Keratinocyte (primary cell): Measurements from ENCODE around the gene ZNF423. TPM values are rescaled to one million over a fixed set of nuclear protein-coding genes. Genes with fewer than 3 reads are reported as not detected.

ENCODE experiments used
- DNase-seq: peaks from one replicate; pipeline ENCODE4 v3.0.0-alpha.2; 2011; ENCODE audit warnings: low read depth, missing footprints, low spot score
- FAIRE-seq: peaks from 2 replicates; lab custom pipeline; 2011; peaks lifted over from hg19 to GRCh38; lab: Jason Lieb, UNC
- H2AFZ ChIP-seq: 2 replicates; pipeline ENCODE4 v1.6.0; 2012; ENCODE audit warnings: low read length, control low read depth, inconsistent platforms; ENCODE audit not compliant: control insufficient read depth
- H3K27ac ChIP-seq: 2 replicates; pipeline ENCODE4 v1.5.1; 2011; ENCODE audit warnings: low read length; ENCODE audit not compliant: control insufficient read depth, insufficient read depth
- H3K27me3 ChIP-seq: 3 replicates; pipeline ENCODE4 v1.6.0; 2011; ENCODE audit warnings: low read length; ENCODE audit not compliant: control insufficient read depth, insufficient read depth; ENCODE audit errors: extremely low read depth
- H3K36me3 ChIP-seq, 2 experiments: 2 replicates in 1 of 2; 3 replicates in 1 of 2; pipeline ENCODE4 v1.5.1; 2011; ENCODE audit warnings: low read length in 2 of 2, mild to moderate bottlenecking in 1 of 2; ENCODE audit not compliant: control insufficient read depth in 2 of 2, insufficient read depth in 2 of 2; ENCODE audit errors: extremely low read depth in 1 of 2
- H3K4me1 ChIP-seq: 3 replicates; pipeline ENCODE4 v1.5.1; 2011; ENCODE audit warnings: low read length; ENCODE audit not compliant: control insufficient read depth, insufficient read depth; ENCODE audit errors: extremely low read depth
- H3K4me2 ChIP-seq: 3 replicates; pipeline ENCODE4 v1.6.0; 2011; ENCODE audit warnings: low read depth, low read length; ENCODE audit not compliant: control insufficient read depth, insufficient read depth; ENCODE audit errors: extremely low read depth
- H3K4me3 ChIP-seq, 3 experiments: fragments of 200-600 bp in 1 of 3; sonication (generic) in 1 of 3; 2 replicates in 2 of 3; 3 replicates in 1 of 3; pipeline ENCODE4 v1.5.1; 2011 to 2016; ENCODE audit warnings: low read length in 3 of 3, mild to moderate bottlenecking in 3 of 3, control low read depth in 2 of 3, inconsistent platforms in 1 of 3, low read depth in 1 of 3, mixed read lengths in 1 of 3, mixed run types in 1 of 3, moderate library complexity in 1 of 3; ENCODE audit not compliant: control insufficient read depth in 2 of 3, insufficient read depth in 2 of 3; ENCODE audit errors: extremely low read depth in 1 of 3
- H3K79me2 ChIP-seq: 2 replicates; pipeline ENCODE4 v1.6.0; 2012; ENCODE audit warnings: low read length; ENCODE audit not compliant: control insufficient read depth, insufficient read depth
- H3K9ac ChIP-seq: 3 replicates; pipeline ENCODE4 v1.6.0; 2011; ENCODE audit warnings: low read length; ENCODE audit not compliant: control insufficient read depth, insufficient read depth; ENCODE audit errors: extremely low read depth
- H3K9me1 ChIP-seq: 3 replicates; pipeline ENCODE4 v1.6.0; 2011; ENCODE audit warnings: low read length; ENCODE audit not compliant: control insufficient read depth, insufficient read depth; ENCODE audit errors: extremely low read depth
- H3K9me3 ChIP-seq: 2 replicates; pipeline ENCODE4 v1.5.1; 2012; ENCODE audit warnings: low read depth, low read length; ENCODE audit not compliant: control insufficient read depth
- H4K20me1 ChIP-seq: 3 replicates; pipeline ENCODE4 v1.6.0; 2011; ENCODE audit warnings: low read length; ENCODE audit not compliant: control insufficient read depth, insufficient read depth; ENCODE audit errors: extremely low read depth
- CTCF ChIP-seq, 3 experiments: IDR thresholded peaks in 1 of 3; conservative IDR thresholded peaks in 1 of 3; optimal IDR thresholded peaks in 1 of 3; 2 replicates in 2 of 3; 3 replicates in 1 of 3; pipeline versions ENCODE3 to v1.5.1; 2011; ENCODE audit warnings: low read length in 3 of 3, mild to moderate bottlenecking in 3 of 3, moderate library complexity in 2 of 3, control low read depth in 1 of 3, inconsistent platforms in 1 of 3; ENCODE audit not compliant: insufficient read depth in 2 of 3; ENCODE audit errors: extremely low read depth in 1 of 3
- EZH2 ChIP-seq: IDR thresholded peaks from one replicate; pipeline ENCODE4 v1.6.1; 2012; ENCODE audit warnings: inconsistent platforms, mild to moderate bottlenecking, low read length, moderate library complexity
- dilution Hi-C: fragments of 300-500 bp; cut with MboI; formaldehyde crosslinking; loops from one replicate; pipeline ENCODE4 v1.7.0; 2020; ENCODE audit warnings: low sequenced_read_pairs; ENCODE audit not compliant: extremely low pct_ligation_motif_present
- polyA plus RNA-seq, 5 experiments: library from polyadenylated mRNA; depleted of rRNA in 3 of 5; stranded (reverse) in 3 of 5; stranded (forward) in 1 of 5; unstranded in 1 of 5; fragments of >200 nt; gene quantifications; 1 replicate in 1 of 5; 2 replicates in 3 of 5; 3 replicates in 1 of 5; pipeline versions ENCODE4 v1.2.1 to v1.2.3, GENCODE V29; 2011 to 2012; ENCODE audit warnings: missing spikeins in 2 of 5, low read depth in 1 of 5, low replicate concordance in 1 of 5

Gene ZNF423
- polyA plus RNA-seq, 1 donor (not counting 4 experiments of a cell fraction or from before 2014, with no cell fraction given) = 0.05 TPM

- dilution Hi-C loops = no loop called here
- Histone ChIP-seq H4K20me1 (no peaks in the 10 kb centered on the region), H3K27ac (no peak overlapping the region), H3K4me1 (no peaks in the 10 kb centered on the region), H3K4me2 (no peak overlapping the region), H3K9me3 (no peaks in the 10 kb centered on the region), H3K9me1 (no peaks in the 10 kb centered on the region), H3K79me2 (no peaks in the 10 kb centered on the region), H3K9ac (no peak overlapping the region), H3K36me3 (no peaks in the 10 kb centered on the region), H2AFZ (no peak overlapping the region), H3K4me3 (no peak overlapping the region), H3K27me3 (no peaks in the 10 kb centered on the region)
- DNase-seq = no peak
- no peak for FAIRE-seq
- TF ChIP-seq EZH2 = no peak
- no peak for TF ChIP-seq CTCF (optimal IDR thresholded peaks at IDR 0.05 in 1 of 3, IDR thresholded peaks at IDR 0.05 in 1 of 3, conservative IDR thresholded peaks at IDR 0.05 in 1 of 3; ENCODE audit: extremely low read depth in 1 of 3, insufficient read depth in 2 of 3, low read length in 3 of 3)
Observed at GRCh38 chr16:49742428-49743202, 113.3 kb downstream of the ZNF423 start.

GRCh38 chr16:49740256-49740655, 115.7 kb downstream of the ZNF423 start:
- DNase-seq (no peak), FAIRE-seq (no peak)
- Histone ChIP-seq H3K4me2 (no peak overlapping the region), H3K9me1 (no peaks in the 10 kb centered on the region), H2AFZ (no peak overlapping the region), H3K9me3 (no peaks in the 10 kb centered on the region), H4K20me1 (no peaks in the 10 kb centered on the region), H3K9ac (no peak overlapping the region), H3K4me3 (no peak overlapping the region), H3K4me1 (no peaks in the 10 kb centered on the region), H3K79me2 (no peaks in the 10 kb centered on the region), H3K36me3 (no peaks in the 10 kb centered on the region), H3K27ac (no peak overlapping the region), H3K27me3 (no peaks in the 10 kb centered on the region)
- TF ChIP-seq EZH2 (no peak), CTCF (optimal IDR thresholded peaks at IDR 0.05 in 1 of 3, IDR thresholded peaks at IDR 0.05 in 1 of 3, conservative IDR thresholded peaks at IDR 0.05 in 1 of 3; ENCODE audit: extremely low read depth in 1 of 3, insufficient read depth in 2 of 3, low read length in 3 of 3) (no peak)
- dilution Hi-C loops = no loop called here
